Neutrophil (primary cell): ENCODE measurements around the gene PRR5L.

ENCODE experiments used
- H3K27ac ChIP-seq: fragments of 200-600 bp; sonication (generic); 2 replicates; pipeline ENCODE4 v1.5.1; 2016; ENCODE audit warnings: mild to moderate bottlenecking, moderate library complexity
- H3K27me3 ChIP-seq: fragments of 200-600 bp; sonication (generic); 2 replicates; pipeline ENCODE4 v1.6.0; 2016; ENCODE audit warnings: mild to moderate bottlenecking
- H3K36me3 ChIP-seq: fragments of 200-600 bp; sonication (generic); 2 replicates; pipeline ENCODE4 v1.5.1; 2017
- H3K4me1 ChIP-seq, 2 experiments: fragments of 200-600 bp in 1 of 2; sonication (generic) in 1 of 2; 1 replicate in 1 of 2; 2 replicates in 1 of 2; pipeline versions ENCODE4 v1.5.1 to v1.6.1; 2013 to 2016; ENCODE audit warnings: low read depth in 1 of 2, low read length in 1 of 2, mild to moderate bottlenecking in 1 of 2, moderate library complexity in 1 of 2; ENCODE audit not compliant: control insufficient read depth in 1 of 2, insufficient read depth in 1 of 2
- H3K4me3 ChIP-seq, 2 experiments: fragments of 200-600 bp in 1 of 2; sonication (generic) in 1 of 2; 1 replicate in 1 of 2; 2 replicates in 1 of 2; pipeline ENCODE4 v1.5.1; 2013 to 2016; ENCODE audit warnings: low read depth in 1 of 2, low read length in 1 of 2, mild to moderate bottlenecking in 1 of 2, moderate library complexity in 1 of 2
- H3K9me3 ChIP-seq: fragments of 200-600 bp; sonication (generic); 2 replicates; pipeline ENCODE4 v1.5.1; 2016
- TF ChIP-seq, protein P1 (sequence below): fragments of 200-600 bp; sonication (generic); IDR thresholded peaks from 2 replicates; pipeline ENCODE4 v1.5.1; 2016; ENCODE audit warnings: antibody characterized with exemption

PRR5L gene

GRCh38 chr11:36360318-36360717, 64.2 kb downstream of the PRR5L start:
- H3K36me3 ChIP-seq: no peaks in the 10 kb centered on the region
- peaks cover 41% of the 10 kb centered on the region for H3K27me3 ChIP-seq
- peaks cover 0 to 7% of the 10 kb centered on the region in 2 experiments for H3K4me1 ChIP-seq
- H3K27ac ChIP-seq: no peak overlapping the region
- no peaks in the 10 kb centered on the region for H3K9me3 ChIP-seq
- TF ChIP-seq, protein P1, sequence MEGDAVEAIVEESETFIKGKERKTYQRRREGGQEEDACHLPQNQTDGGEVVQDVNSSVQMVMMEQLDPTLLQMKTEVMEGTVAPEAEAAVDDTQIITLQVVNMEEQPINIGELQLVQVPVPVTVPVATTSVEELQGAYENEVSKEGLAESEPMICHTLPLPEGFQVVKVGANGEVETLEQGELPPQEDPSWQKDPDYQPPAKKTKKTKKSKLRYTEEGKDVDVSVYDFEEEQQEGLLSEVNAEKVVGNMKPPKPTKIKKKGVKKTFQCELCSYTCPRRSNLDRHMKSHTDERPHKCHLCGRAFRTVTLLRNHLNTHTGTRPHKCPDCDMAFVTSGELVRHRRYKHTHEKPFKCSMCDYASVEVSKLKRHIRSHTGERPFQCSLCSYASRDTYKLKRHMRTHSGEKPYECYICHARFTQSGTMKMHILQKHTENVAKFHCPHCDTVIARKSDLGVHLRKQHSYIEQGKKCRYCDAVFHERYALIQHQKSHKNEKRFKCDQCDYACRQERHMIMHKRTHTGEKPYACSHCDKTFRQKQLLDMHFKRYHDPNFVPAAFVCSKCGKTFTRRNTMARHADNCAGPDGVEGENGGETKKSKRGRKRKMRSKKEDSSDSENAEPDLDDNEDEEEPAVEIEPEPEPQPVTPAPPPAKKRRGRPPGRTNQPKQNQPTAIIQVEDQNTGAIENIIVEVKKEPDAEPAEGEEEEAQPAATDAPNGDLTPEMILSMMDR: no peak
- H3K4me3 ChIP-seq: no peak overlapping the region

DNA sequence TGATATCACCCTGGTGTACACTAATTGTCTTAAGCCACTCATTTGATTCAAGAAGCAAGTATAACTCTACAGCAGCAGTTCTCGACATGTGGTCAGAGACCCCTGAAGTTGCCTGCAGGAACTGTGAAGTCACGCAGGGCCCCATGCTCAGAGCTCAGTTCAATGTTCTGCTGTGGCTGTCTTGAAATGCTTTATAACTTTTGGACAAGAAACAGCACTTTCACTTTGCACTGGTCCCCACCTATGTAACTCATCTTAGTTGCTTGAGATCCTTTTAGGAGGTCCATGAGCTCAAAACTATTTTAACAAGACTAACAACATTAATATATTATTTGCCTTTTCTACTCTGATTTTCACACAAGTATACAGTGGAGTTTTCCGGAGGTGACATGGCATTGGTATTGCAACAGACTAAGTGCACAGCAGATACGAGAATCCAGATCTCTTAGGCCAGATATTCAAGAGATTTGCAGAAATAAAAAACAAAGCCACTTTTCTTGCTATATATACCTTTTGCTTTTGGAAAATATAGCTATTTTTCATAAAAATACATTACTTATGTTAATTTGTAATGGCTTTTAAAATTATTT, 64.8 kb downstream of the PRR5L start:
- Histone ChIP-seq H3K27ac (no peak overlapping the region), H3K4me1 (peaks cover 6 to 13% of the 10 kb centered on the region in 2 experiments), H3K9me3 (no peaks in the 10 kb centered on the region), H3K27me3 (peaks cover 41% of the 10 kb centered on the region), H3K4me3 (no peak overlapping the region), H3K36me3 (no peaks in the 10 kb centered on the region)
- TF ChIP-seq, protein P1: no peak

- TF ChIP-seq, protein P1: no peak
- no peak overlapping the region for H3K4me3 ChIP-seq
- H3K36me3 ChIP-seq: no peaks in the 10 kb centered on the region
- no peaks in the 10 kb centered on the region for H3K9me3 ChIP-seq
- H3K4me1 ChIP-seq: peaks cover 9 to 19% of the 10 kb centered on the region in 2 experiments
- H3K27ac ChIP-seq: no peak overlapping the region
- H3K27me3 ChIP-seq: peaks cover 41% of the 10 kb centered on the region
These were observed 65.4 kb downstream of the PRR5L start for GRCh38 chr11:36361472-36361871.

DNA sequence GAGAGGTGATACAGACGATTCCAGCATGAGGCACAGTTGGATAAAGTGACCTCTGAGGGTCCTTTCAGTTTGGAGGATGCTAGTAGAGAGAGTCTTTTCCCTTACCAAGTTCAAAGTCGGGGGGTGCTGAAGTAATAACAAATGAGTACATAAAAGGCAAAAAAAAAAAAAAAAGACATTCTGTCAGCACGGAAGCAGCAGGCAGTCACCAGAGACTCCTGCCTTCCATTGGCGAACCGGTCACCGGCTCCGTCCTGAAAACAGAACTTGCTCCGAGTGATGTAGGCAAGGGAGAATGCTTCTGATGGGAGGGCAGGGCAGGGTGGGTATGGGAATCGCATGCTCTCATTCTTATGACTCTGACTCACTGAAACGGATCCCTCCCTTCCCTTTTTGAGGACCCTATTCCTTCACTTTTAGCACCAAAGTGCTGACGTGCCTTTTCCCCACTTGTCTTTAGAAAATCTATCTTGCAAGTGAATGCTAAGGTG, 65.9 kb downstream of the PRR5L start:
- Histone ChIP-seq H3K27me3 (peaks cover 41% of the 10 kb centered on the region), H3K9me3 (no peaks in the 10 kb centered on the region), H3K4me1 (peaks cover 9 to 19% of the 10 kb centered on the region in 2 experiments), H3K27ac (no peak overlapping the region), H3K36me3 (no peaks in the 10 kb centered on the region), H3K4me3 (no peak overlapping the region)
- TF ChIP-seq, protein P1: no peak

- Histone ChIP-seq H3K4me1 (peaks cover 9 to 19% of the 10 kb centered on the region in 2 experiments), H3K27ac (no peak overlapping the region), H3K36me3 (no peaks in the 10 kb centered on the region), H3K4me3 (no peak overlapping the region), H3K9me3 (no peaks in the 10 kb centered on the region), H3K27me3 (peaks cover 41% of the 10 kb centered on the region)
- TF ChIP-seq, protein P1: no peak
These were observed 66.8 kb downstream of the PRR5L start for GRCh38 chr11:36362902-36363301.
